ENCODE data around the gene RPL10L.

GRCh38 chr14:46672128-46672527 lies 20.5 kb upstream of the RPL10L start:
- no peak for TF ChIP-seq CTCF (IDR thresholded peaks at IDR 0.05)
- TF ChIP-seq POLR2A (IDR thresholded peaks at IDR 0.05) = no peak
